ENCODE data around the gene SMNDC1.
"Not testable (repeated sequence)": the region's sequence is repeated elsewhere in the genome, so short reads cannot be mapped to it uniquely, and the experiment has no call there.

The SMNDC1 gene

GRCh38 chr10:110337906-110338305 is 33.2 kb upstream of the SMNDC1 start:
- FAIRE-seq (no peak), DNase-seq (ENCODE audit: insufficient read length, low spot score) (no peak)
- TF ChIP-seq CTCF (IDR thresholded peaks at IDR 0.05; ENCODE audit: insufficient read depth, missing control alignments): no peak

GRCh38 chr10:110337401-110337800 is 32.7 kb upstream of the SMNDC1 start:
- DNase-seq (ENCODE audit: insufficient read length, low spot score) (no peak), FAIRE-seq (no peak)
- TF ChIP-seq CTCF (IDR thresholded peaks at IDR 0.05; ENCODE audit: insufficient read depth, missing control alignments): no peak

GRCh38 chr10:110336111-110336721 is 31.5 kb upstream of the SMNDC1 start:
- DNase-seq (ENCODE audit: insufficient read length, low spot score) (no peak), FAIRE-seq (no peak)
- no peak for TF ChIP-seq CTCF (IDR thresholded peaks at IDR 0.05; ENCODE audit: insufficient read depth, missing control alignments)

GRCh38 chr10:110335314-110336064 is 30.8 kb upstream of the SMNDC1 start:
- DNase-seq (ENCODE audit: insufficient read length, low spot score) (no peak), FAIRE-seq (no peak)
- no peak for TF ChIP-seq CTCF (IDR thresholded peaks at IDR 0.05; ENCODE audit: insufficient read depth, missing control alignments)

GRCh38 chr10:110334061-110334656 is 29.4 kb upstream of the SMNDC1 start:
- no peak for TF ChIP-seq CTCF (IDR thresholded peaks at IDR 0.05; ENCODE audit: insufficient read depth, missing control alignments)
- no peak for FAIRE-seq
- DNase-seq (ENCODE audit: insufficient read length, low spot score): no peak

- DNase-seq (ENCODE audit: insufficient read length, low spot score); FAIRE-seq: not testable (repeated sequence)
These were observed 26.6 kb upstream of the SMNDC1 start for GRCh38 chr10:110331226-110331795.

GRCh38 chr10:110330675-110331074 is 26.0 kb upstream of the SMNDC1 start:
- no peak for FAIRE-seq
- DNase-seq (ENCODE audit: insufficient read length, low spot score): no peak

More at GRCh38 chr10:110330675-110331074, 26.0 kb upstream of the SMNDC1 start:
- TF ChIP-seq CTCF (IDR thresholded peaks at IDR 0.05; ENCODE audit: insufficient read depth, missing control alignments): no peak
